Endothelial cell (in vitro differentiated cells): ENCODE measurements around the gene EIF2S2. TPM values are rescaled to one million over a fixed set of nuclear protein-coding genes. Genes with fewer than 3 reads are reported as not detected.

Source experiments
- DNase-seq: peaks from one replicate; pipeline ENCODE4 v3.0.0; 2021; ENCODE audit warnings: low spot score
- H3K27ac Mint-ChIP-seq: one replicate; pipeline ENCODE4 v1.8.0; 2021; ENCODE audit warnings: mixed read lengths, inconsistent platforms; ENCODE audit not compliant: unreplicated experiment
- H3K27me3 Mint-ChIP-seq: one replicate; pipeline ENCODE4 v1.8.0; 2021; ENCODE audit warnings: mild to moderate bottlenecking, moderate library complexity, mixed read lengths, inconsistent platforms; ENCODE audit not compliant: unreplicated experiment
- H3K36me3 Mint-ChIP-seq: one replicate; pipeline ENCODE4 v1.8.0; 2021; ENCODE audit warnings: mild to moderate bottlenecking, low read depth, mixed read lengths, inconsistent platforms; ENCODE audit not compliant: unreplicated experiment
- H3K4me1 Mint-ChIP-seq: one replicate; pipeline ENCODE4 v1.8.0; 2021; ENCODE audit warnings: mild to moderate bottlenecking, mixed read lengths, inconsistent platforms; ENCODE audit not compliant: unreplicated experiment
- H3K4me3 Mint-ChIP-seq: one replicate; pipeline ENCODE4 v1.8.0; 2021; ENCODE audit warnings: mild to moderate bottlenecking, mixed read lengths, inconsistent platforms; ENCODE audit not compliant: unreplicated experiment
- H3K9me3 Mint-ChIP-seq: one replicate; pipeline ENCODE4 v1.8.0; 2021; ENCODE audit warnings: mixed read lengths, inconsistent platforms; ENCODE audit not compliant: unreplicated experiment
- CTCF ChIP-seq: fragments of 200-600 bp; sonication (generic); IDR thresholded peaks from one replicate; pipeline ENCODE4 v1.5.0; 2021; ENCODE audit warnings: antibody characterized with exemption; ENCODE audit not compliant: unreplicated experiment
- total RNA-seq: library from RNA; stranded (reverse); fragmentation: NEBNext Ultra II Directional; extraction: Animal tissue kit (Norgen Biotek cat#: 25700); gene quantifications from one replicate; pipeline ENCODE4 v1.2.1, GENCODE V29; 2021; ENCODE audit not compliant: unreplicated experiment

EIF2S2 gene
- total RNA-seq, 1 donor from 2014 or later = 107 TPM

GRCh38 chr20:34045930-34046725 lies 65.9 kb downstream of the EIF2S2 start:
- no peak for DNase-seq
- H3K36me3 Mint-ChIP-seq = no peaks in the 10 kb centered on the region
- H3K9me3 Mint-ChIP-seq = no peaks in the 10 kb centered on the region
- H3K4me3 Mint-ChIP-seq = no peak overlapping the region
- peaks cover 8% of the 10 kb centered on the region for H3K4me1 Mint-ChIP-seq
- H3K27me3 Mint-ChIP-seq = peaks cover 7% of the 10 kb centered on the region
- no peak overlapping the region for H3K27ac Mint-ChIP-seq
- no peak for TF ChIP-seq CTCF

GRCh38 chr20:34045294-34045693 lies 66.7 kb downstream of the EIF2S2 start:
- Mint-ChIP-seq H3K27ac (no peak overlapping the region), H3K36me3 (no peaks in the 10 kb centered on the region), H3K9me3 (no peaks in the 10 kb centered on the region), H3K27me3 (peaks cover 7% of the 10 kb centered on the region), H3K4me3 (no peak overlapping the region), H3K4me1 (peaks cover 8% of the 10 kb centered on the region)
- no peak for TF ChIP-seq CTCF
- no peak for DNase-seq

- H3K27me3 Mint-ChIP-seq = peaks cover 3% of the 10 kb centered on the region
- no peak overlapping the region for H3K4me3 Mint-ChIP-seq
Observed at GRCh38 chr20:34043025-34043424, 69.0 kb downstream of the EIF2S2 start.

GRCh38 chr20:34042262-34042661 lies 69.8 kb downstream of the EIF2S2 start:
- Mint-ChIP-seq H3K4me3 (no peak overlapping the region), H3K4me1 (peaks cover 8% of the 10 kb centered on the region), H3K27ac (no peak overlapping the region), H3K9me3 (no peaks in the 10 kb centered on the region), H3K27me3 (peaks cover 3% of the 10 kb centered on the region), H3K36me3 (no peaks in the 10 kb centered on the region)
- no peak for TF ChIP-seq CTCF
- no peak for DNase-seq

More at GRCh38 chr20:34043025-34043424, 69.0 kb downstream of the EIF2S2 start:
- no peaks in the 10 kb centered on the region for H3K36me3 Mint-ChIP-seq
- H3K9me3 Mint-ChIP-seq = no peaks in the 10 kb centered on the region
- H3K27ac Mint-ChIP-seq = no peak overlapping the region
- H3K4me1 Mint-ChIP-seq = peaks cover 8% of the 10 kb centered on the region
- DNase-seq = no peak
- TF ChIP-seq CTCF = no peak

GRCh38 chr20:34041226-34041625 lies 70.8 kb downstream of the EIF2S2 start:
- no peak overlapping the region for H3K27ac Mint-ChIP-seq
- H3K4me3 Mint-ChIP-seq = no peak overlapping the region
- H3K4me1 Mint-ChIP-seq = peaks cover 16% of the 10 kb centered on the region
- no peaks in the 10 kb centered on the region for H3K9me3 Mint-ChIP-seq
- no peak for DNase-seq
- peaks cover 3% of the 10 kb centered on the region for H3K27me3 Mint-ChIP-seq
- H3K36me3 Mint-ChIP-seq = no peaks in the 10 kb centered on the region
- no peak for TF ChIP-seq CTCF
